ENCODE results near the gene DLD.
"Not testable (repeated sequence)": the region's sequence is repeated elsewhere in the genome, so short reads cannot be mapped to it uniquely, and the experiment has no call there.

Gene DLD, protein sequence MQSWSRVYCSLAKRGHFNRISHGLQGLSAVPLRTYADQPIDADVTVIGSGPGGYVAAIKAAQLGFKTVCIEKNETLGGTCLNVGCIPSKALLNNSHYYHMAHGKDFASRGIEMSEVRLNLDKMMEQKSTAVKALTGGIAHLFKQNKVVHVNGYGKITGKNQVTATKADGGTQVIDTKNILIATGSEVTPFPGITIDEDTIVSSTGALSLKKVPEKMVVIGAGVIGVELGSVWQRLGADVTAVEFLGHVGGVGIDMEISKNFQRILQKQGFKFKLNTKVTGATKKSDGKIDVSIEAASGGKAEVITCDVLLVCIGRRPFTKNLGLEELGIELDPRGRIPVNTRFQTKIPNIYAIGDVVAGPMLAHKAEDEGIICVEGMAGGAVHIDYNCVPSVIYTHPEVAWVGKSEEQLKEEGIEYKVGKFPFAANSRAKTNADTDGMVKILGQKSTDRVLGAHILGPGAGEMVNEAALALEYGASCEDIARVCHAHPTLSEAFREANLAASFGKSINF

DNA sequence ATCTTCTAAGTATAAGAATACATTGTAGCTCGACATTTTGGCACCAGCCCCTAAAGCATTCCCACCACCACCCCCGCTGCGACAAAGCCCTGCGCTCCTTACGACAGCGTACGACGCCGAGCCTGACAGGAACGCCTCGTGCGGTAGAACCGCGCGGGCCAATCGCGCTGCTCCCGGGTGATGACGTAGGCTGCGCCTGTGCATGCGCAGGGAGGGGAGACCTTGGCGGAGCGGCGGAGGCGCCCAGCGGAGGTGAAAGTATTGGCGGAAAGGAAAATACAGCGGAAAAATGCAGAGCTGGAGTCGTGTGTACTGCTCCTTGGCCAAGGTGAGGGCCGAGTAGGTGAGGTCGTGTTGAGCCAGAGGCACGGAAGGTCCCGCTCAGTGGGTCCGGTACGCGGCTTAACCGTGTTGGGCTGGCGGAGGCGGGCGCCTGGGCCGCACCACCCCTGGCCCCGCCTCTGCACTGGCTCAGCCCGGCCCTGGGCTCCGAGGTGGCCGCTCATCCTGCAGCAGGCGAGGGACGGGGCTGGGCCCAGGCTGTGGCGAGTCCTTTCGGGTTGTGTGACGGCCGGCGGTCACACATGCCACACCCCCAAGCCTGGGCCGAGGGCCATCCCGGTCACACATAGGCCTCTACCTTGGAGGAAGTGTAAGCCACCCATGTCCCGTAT, at the start of gene DLD:
Gene DLD, plus strand, starts transcription at position 222 of the 674 bp plus-strand sequence. Its CDS starts 68 bp downstream, at position 290.
- DNase-seq = peak; percentile 96

DNA sequence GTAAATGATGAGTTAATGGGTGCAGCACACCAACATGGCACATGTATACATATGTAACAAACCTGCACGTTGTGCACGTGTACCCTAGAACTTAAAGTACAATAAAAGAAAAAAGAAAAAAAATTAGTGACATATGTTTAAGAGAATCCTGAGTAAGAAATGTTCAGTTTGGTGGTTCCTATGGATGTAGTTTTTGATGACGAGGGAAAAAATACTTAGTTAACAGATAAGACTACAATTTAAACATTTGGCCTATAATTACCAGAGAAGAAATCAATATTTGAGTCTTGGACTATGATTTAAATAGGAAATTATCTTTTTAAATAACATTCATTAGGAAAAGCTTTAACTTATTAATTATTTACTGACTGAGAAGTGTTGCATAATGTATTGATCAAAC, 48.8 kb upstream of the DLD start:
- DNase-seq = no peak

DNA sequence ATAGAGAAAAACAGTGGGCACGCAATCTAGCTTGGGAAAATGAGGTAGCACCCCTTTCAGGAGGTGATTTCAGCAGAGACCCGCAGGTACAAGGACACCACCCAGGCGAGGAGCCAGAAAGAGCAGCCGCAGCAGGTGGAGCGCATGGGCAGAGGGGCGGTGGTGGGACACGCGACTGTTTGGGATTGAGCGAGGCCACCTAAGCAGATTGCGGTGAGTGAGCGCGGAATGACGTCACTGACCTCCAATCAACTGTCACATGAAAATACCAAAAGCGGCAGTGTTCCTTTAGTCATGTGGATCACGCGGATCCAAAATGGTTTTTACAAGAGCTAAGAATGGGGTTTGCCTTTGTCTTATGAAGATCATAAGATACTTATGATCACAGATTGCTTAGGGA, 47.8 kb upstream of the DLD start:
- DNase-seq = no peak

DNA sequence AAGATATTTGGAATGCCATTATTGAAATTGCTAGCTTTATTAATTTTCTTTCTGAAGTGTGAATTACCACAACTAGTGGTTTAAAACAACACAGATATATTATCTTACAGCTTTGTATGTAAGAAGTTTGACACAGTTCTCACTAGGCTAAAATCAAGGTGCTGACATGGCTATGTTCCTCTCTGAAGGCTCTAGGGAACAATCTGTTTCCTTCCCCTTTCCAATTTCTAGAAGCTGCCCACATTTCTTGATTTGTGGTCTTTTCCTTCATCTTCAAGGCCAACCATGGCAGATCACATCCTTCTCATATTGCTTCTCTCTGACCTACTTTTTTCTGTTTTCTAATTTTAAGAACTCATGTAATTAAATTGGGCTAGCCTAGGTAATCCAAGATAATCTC, 44.7 kb upstream of the DLD start:
- DNase-seq = no peak

DNA sequence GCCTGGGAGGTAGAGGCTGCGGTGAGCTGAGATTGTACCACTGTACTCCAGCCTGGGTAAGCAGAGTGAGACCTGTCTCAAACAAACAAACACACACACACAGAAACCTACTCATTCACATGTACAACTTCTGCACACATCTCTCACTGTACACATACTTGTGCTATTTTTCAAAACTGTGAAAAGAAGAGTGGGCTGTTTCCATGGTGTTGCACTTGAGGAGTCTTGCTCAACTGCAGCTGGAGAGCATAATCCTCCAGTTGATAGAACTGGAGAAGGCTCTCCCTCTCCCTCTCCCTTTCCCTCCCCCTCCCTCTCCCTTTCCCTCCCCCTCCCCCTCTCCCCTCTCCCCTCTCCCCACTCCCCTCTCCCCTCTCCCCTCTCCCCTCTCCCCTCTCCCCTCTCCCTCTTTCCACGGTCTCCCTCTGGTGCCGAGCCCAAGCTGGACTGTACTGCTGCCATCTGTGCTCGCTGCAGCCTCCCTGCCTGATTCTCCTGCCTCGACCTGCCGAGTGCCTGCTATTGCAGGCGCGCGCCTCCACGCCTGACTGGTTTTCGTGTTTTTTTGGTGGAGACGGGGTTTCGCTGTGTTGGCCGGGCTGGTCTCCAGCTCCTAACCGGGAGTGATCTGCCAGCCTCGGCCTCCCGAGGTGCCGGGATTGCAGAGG, 43.7 kb upstream of the DLD start:
- DNase-seq = no peak

DNA sequence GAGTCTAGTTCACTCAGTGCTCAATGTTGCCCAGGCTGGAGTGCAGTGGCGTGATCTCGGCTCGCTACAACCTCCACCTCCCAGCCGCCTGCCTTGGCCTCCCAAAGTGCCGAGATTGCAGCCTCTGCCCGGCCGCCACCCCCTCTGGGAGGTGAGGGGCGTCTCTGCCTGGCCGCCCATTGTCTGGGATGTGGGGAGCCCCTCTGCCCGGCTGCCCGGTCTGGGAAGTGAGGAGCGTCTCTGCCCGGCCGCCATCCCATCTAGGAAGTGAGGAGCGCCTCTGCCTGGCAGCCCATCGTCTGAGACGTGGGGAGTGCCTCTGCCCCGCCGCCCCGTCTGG, 43.2 kb upstream of the DLD start:
- DNase-seq = not testable (repeated sequence)

DNA sequence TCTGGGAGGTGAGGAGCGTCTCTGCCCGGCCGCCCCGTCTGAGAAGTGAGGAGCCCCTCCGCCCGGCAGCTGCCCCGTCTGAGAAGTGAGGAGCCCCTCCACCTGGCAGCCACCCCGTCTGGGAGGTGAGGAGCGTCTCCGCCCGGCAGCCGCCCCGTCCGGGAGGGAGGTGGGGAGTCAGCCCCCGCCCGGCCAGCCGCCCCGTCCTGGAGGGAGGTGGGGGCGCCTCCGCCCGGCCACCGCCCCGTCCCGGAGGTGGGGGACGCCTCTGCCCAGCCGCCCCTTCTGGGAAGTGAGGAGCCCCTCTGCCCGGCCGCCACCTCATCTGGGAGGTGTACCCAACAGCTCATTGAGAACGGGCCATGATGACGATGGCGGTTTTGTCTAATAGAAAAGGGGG, 42.8 kb upstream of the DLD start:
- not testable (repeated sequence) for DNase-seq

DNA sequence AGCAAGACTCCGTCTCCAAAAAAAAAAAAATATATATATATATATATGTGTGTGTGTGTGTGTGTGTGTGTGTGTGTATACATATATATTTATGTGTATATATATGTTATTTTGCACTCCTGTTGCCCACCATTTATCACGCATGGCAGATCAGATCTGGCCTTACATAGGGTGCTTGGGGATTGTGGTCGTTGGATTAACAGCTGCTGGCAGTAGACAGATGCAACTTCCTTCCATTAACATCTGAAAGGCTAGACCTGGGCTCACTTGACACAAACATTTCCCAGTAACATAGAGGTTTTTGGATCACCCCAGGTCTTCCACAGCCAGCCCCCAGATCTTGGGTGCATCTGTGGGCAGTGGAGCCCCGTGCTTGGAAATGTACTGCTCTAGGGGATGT, 40.8 kb upstream of the DLD start:
- no peak for DNase-seq

DNA sequence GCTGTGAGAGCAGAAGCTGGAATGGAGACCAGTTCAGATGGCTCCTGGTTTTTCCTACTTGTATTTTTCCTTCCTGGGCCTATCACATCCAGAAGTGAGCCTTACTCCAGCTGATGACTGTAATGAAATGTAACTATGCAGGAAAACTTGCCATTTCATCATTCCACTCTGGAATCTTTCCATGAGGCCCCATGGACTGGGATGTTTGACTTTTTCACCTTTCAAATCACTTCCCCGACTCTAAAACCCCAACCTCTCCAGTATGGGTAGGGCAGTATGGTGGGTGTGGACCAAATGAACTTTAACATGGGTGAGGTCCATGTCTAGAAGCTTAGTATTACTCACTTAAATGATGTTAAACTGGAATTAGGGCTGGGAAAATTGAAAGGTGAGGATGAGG, 40.3 kb upstream of the DLD start:
- no peak for DNase-seq

DNA sequence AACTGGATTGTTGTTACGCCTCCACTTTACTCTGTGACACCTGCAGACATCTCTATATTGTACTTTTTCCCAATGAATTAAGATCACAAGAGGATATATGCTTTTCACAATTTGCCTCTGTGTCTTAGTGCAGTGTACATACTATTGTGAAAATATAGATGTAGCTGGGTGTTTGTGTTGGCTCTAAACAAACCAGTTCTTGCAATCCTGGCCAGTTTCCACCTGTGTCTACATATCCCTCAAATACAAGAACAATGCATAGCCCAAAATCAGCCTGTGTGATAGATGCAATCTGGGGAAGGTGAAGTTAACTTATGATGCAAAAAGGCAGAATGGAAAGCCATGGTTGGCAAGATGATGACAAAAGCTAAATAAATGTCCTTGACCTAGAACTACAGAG, 36.5 kb upstream of the DLD start:
- DNase-seq = no peak

DNA sequence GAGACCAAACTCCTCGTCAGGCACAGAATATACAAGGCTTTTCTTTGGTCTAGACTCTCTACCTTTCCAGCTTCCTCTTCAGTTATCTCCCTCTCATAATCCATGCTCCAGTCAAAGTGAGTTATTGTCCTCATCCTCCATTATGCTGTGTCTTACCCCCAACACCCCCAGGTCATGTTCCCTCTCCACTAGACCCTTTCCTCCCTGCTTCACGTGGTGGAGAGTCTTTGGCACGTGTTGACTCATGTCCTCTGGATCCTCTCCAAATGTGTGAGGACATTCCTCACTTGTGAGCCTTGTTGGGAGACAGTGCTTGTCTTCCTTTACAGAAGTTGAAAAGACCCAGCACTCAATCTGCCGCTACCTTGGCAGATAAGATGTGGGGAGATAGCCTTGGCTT, 36.0 kb upstream of the DLD start:
- DNase-seq = no peak

DNA sequence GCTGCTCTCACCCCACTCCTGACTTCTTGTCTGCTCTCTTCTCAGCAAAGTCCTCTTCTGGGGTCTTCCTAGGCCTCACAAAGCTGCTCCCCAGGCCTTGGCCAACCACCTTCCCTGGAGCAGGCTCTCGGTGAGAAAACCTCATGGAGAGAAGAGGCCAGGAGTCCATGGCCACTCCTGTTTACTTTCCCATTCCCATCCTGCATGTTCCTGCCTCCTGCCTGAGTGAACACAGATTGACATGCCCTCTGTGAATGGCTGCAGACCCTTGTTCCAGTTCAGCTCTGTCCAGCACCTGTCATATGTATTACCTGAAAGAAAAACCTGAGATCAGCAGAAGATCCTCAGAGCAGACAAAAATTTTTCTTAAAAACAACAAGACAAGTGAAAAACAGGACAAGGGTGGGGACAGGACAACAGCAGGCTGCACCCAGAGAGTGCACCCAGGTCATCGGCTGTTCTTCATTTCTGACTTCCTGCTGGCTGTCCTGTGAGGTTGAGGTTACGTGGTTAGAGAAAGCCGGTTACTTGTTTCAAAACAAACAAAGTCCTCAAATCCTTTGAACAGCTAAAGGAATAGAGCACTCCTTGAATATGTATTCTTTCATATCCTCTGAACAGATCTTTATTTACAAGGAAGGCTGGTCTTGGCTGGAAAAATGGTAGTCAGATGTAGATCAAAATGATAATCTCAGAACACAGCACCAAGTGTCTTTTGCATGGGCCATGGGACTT, 34.0 kb upstream of the DLD start:
- DNase-seq = no peak

DNA sequence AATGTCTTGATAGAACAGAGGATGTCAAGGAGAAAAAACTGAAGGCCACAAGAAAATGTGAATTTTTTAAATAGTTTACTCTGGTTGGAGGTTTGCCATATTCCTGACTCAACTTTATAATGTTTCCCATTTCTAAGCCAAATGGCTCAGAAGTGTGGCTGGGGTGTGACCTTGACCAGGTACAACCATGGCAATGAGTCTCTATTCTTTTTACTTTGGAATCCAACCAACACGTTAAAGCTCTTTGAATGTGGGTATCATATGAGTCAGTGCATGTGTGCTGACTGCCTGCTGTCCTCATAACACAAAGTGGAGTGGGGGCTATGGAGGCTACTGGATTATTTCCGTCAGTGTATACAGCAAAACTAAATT, 33.5 kb upstream of the DLD start:
- no peak for DNase-seq

DNA sequence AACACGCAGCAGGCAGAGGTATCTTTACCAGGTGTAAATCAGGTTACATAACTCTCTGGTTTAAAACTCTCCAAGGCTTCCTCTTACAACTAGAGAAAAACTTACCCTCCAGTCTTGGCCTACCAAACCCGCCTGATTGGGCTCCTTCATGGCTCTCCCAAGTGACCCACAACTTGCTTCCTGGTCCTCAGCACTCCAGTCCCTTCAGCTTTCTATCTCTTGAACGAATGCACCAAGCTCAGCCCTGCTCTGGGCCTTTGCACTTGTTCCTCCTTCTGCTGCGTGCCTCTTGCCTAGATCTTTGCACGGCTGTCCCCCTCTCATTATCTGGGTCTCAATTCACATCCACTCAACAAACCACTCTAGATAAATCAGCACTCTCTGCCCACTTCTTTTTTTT, 32.7 kb upstream of the DLD start:
- DNase-seq = no peak

DNA sequence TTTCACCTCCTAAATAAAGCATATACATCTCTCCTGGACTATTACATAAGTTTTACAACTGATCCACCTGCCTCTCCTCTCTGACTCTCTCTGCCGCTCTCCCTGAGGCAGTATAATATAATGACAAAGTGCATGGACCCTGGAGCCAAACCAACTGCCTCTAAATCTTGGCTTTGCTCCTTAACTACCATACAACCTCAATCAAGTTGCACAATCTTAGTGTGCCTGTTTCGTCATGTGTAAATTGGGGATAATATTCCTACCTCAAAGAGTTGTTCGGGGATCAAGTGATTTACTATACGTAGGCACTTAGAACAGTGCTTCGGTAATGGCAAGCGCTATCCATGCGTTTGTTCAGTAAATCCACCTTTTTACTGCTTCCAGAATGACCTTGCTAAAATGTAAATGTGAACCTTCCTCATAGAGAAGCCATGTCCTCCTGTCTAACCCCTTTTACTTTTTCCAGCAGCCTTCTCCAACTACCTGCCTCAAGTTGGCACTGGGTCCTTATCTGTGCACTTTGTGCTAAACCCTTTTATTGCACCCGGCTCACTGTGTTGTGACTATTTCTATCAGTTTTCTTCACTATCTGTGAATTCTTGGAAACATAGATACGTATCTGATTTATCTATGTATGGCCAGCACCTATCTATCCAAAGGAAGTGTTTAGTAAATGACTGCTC, 30.6 kb upstream of the DLD start:
- DNase-seq = no peak

DNA sequence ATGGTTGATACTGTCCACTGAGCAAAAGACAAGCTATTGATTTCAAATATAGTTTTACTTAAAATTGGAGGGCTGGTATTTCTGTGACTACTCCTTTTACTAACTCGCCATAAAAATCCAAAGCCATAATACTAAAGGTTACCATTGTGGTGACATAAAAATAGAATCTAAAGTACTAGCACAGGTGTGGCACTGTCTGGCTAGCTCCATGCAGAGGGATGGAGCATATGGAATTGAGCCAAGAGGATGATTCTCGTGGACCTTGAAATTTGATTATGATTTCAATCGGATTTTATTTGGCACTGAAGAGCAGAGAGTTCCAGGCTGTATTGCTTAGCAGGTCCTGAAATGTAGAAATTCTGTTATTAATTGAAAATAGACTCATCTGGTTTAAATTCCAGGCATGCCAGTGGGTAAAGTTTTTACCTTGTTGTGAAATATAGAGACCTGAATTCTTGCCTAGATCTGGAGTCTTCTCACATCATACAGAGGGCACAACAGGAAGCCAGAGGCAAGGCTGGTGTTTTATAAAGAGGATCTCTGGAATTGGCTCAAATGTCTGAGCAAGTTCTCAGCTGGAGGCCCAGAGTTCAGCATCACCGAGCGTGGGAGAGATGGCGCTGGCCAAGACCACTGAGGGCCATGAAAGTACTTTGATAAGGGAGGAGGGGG, 29.9 kb upstream of the DLD start:
- no peak for DNase-seq

DNA sequence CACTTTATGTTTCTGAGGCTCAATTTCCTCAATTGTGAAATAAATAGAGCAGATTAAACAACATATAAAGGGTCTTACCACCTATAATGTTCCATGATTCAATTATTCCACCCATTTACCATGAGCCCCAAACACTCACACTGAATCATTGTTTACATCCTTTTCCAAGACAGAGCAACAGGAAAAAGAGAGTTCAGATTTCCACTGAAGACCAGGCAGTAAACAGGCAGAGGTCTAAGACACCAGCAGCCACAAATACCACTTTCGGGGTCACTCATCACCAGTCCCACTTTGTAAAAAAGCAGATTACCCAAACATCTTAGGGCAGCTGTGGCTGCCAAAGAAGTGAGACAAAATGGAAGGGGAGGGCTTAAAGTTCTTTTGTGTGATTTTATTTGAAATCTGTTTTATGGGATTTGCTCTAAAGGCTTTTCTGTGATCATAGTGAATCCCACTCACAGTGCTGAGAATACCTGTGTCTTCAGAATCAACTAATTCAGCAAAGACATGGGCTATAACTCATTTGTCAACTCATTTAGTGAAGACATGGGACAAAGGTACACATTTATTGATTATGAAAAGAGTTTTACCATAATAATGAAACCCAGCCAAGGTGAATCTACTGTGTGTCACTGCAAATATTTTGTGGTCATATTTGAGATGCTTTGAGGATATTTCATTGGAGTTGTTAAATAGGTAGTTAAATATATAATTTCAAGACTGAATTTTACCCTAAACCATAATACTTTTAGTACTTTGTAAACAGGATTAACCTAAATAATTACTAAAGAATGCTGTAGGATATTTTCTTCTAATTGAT, 24.8 kb upstream of the DLD start:
- DNase-seq = peak; percentile 41

DNA sequence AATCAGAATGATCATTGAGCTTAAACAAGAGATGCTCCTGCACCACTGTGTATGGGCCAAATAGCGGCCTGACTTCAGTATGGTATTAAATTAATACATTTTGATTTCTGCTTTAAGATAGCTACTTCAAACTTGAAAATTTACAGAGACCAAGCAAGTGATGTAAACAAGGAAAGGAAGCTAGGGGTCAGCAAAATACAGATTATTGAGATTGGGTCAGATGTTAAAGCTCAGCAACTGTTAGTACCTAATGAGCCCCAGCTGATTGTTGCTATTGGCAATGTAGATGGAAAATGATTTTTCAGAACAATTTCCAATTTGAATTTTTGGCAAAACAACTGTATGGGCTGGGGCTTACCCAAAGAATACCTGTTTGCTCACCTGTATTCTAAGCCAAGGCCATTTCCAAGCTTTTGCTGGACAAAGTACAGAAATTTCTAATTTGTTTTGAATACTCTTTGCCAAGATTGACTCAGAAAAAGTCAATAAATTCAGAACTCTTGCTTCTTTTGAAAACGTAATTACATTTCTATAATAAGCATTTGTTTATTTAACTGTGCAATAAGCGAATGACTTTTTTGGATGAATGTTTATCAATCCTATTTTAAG, 23.0 kb upstream of the DLD start:
- no peak for DNase-seq

DNA sequence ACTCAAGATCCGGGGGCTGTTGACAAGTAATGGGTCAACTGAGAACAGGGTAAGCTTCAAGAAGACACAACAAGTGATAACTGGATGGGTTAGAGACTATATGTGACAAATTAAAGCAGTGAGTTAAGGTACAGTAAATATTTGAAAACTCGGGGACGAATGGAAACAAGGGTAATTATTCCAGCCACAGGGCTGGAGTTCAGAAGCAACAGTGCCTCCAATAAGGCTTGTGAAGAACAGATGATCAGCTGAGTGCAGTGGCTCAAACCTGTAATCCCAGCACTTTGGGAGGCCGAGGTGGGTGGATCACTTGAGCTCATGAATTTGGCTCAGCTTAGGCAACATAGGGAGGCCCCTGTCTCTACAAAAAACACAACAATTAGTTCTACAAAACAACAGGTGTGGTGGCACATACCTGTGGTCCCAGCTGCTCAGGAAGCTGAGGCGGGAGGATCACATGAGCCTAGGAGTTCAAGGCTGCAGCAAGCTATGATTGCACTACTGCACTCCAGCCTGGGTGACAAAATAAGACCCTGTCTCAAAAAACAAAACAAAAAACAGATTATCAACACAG, 20.5 kb upstream of the DLD start:
- DNase-seq = no peak

DNA sequence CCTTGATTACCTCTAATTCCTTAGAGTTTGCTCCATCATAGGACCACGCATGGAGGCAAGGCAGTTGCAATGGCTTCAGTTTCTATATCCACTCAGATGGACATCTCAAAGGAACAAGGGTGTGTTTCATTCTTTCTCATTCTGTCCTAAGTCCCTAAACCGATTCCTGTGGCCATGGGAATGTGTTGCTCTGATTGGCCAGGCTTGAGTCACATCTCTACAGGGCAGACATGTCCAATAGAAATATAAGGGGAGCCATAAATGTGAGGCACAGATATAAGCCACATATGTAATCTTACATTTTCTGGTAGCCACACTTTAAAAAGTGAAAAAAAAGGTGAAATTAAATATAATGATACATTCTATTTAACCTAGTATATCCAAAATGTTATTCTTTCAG, 16.9 kb upstream of the DLD start:
- DNase-seq = no peak

All from stimulated activated CD8-positive, alpha-beta memory T cell treated with anti-CD3 and anti-CD28 coated beads, Interleukin-4, amount 100 ng/mL, for 48 hours (primary cell).